RWPE2 (cell line): ENCODE measurements around the gene MRPL47.

Experiments
- ATAC-seq: fragments of 200-7000 bp; cut with Tn5 transposase; 3 replicates; pipeline ENCODE4 v1.9.1; 2021; ENCODE audit warnings: low read depth
- DNase-seq: peaks from one replicate; pipeline ENCODE4 v3.0.0-alpha.2; 2020; ENCODE audit warnings: low spot score
- H3K27ac ChIP-seq: fragments of 450-650 bp; 2 replicates; pipeline ENCODE4 v1.5.1; 2017; ENCODE audit warnings: mild to moderate bottlenecking; ENCODE audit not compliant: poor library complexity, severe bottlenecking
- H3K27me3 ChIP-seq: fragments of 250-450 bp; sonication (Bioruptor Pico); 2 replicates; pipeline ENCODE4 v1.5.1; 2021; ENCODE audit warnings: mild to moderate bottlenecking, moderate library complexity; ENCODE audit not compliant: insufficient read depth, poor library complexity, severe bottlenecking
- H3K36me3 ChIP-seq: fragments of 250-450 bp; sonication (Bioruptor Pico); 2 replicates; pipeline ENCODE4 v1.5.1; 2020; ENCODE audit warnings: low read depth, mild to moderate bottlenecking, moderate library complexity
- H3K4me1 ChIP-seq: fragments of 250-450 bp; sonication (Bioruptor Pico); 2 replicates; pipeline ENCODE4 v1.5.1; 2021; ENCODE audit warnings: mild to moderate bottlenecking, moderate library complexity; ENCODE audit not compliant: insufficient read depth, poor library complexity, severe bottlenecking
- H3K4me3 ChIP-seq: fragments of 250-450 bp; sonication (Bioruptor Pico); 2 replicates; pipeline ENCODE4 v1.5.1; 2021; ENCODE audit warnings: mild to moderate bottlenecking, moderate library complexity; ENCODE audit not compliant: severe bottlenecking
- H3K9me3 ChIP-seq: fragments of 250-450 bp; sonication (Bioruptor Pico); 2 replicates; pipeline ENCODE4 v1.5.1; 2021; ENCODE audit warnings: mild to moderate bottlenecking, moderate library complexity; ENCODE audit not compliant: severe bottlenecking
- CTCF ChIP-seq: fragments of 450-650 bp; IDR thresholded peaks from one replicate; pipeline ENCODE4 v1.5.1; 2017; ENCODE audit warnings: mild to moderate bottlenecking, moderate library complexity; ENCODE audit not compliant: poor library complexity, severe bottlenecking

MRPL47 gene

GRCh38 chr3:179608931-179609720, 4.7 kb upstream of the MRPL47 start:
- no peak for DNase-seq
- ATAC-seq, result no peak
- no peaks in the 10 kb centered on the region for H3K9me3 ChIP-seq
- no peak overlapping the region for H3K27ac ChIP-seq
- peaks cover 6% of the 10 kb centered on the region for H3K4me1 ChIP-seq
- H3K36me3 ChIP-seq, result peaks cover 42% of the 10 kb centered on the region
- no peak overlapping the region for H3K4me3 ChIP-seq
- no peaks in the 10 kb centered on the region for H3K27me3 ChIP-seq
- no peak for TF ChIP-seq CTCF

GRCh38 chr3:179606534-179607085, 2.2 kb upstream of the MRPL47 start:
- TF ChIP-seq CTCF, result no peak
- ATAC-seq (no peak), DNase-seq (no peak)
- H3K4me1 ChIP-seq, result no peaks in the 10 kb centered on the region
- no peak overlapping the region for H3K27ac ChIP-seq
- peaks cover 48% of the 10 kb centered on the region for H3K36me3 ChIP-seq
- H3K4me3 ChIP-seq, result no peak overlapping the region
- no peaks in the 10 kb centered on the region for H3K9me3 ChIP-seq
- H3K27me3 ChIP-seq, result no peaks in the 10 kb centered on the region

GRCh38 chr3:179603831-179604230, 607 bp downstream of the MRPL47 start:
- Histone ChIP-seq H3K36me3 (peaks cover 58% of the 10 kb centered on the region), H3K4me3 (peak overlapping the region; percentile 82), H3K27ac (peak overlapping the region; percentile 26), H3K4me1 (no peaks in the 10 kb centered on the region), H3K27me3 (no peaks in the 10 kb centered on the region), H3K9me3 (no peaks in the 10 kb centered on the region)
- ATAC-seq, result no peak
- no peak for DNase-seq
- no peak for TF ChIP-seq CTCF

DNA sequence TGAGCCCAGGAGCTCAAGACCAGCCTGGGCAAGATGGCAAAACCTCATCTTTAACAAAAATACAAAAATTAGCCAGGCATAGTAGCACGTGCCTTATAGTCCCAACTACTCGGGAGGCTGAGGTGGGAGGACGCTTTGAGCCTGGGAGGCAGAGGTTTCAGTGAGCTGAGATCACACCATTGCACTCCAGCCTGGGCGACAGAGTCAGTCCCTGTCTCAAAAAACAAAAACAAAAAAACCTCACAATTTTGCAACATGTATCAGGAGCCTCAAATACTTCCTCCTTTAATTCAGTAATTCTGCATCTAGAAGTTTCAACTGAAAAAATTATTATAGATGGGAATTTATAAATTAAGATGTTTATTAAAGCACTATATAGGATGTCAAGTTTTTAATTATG, 1.1 kb downstream of the MRPL47 start:
- no peak for ATAC-seq
- Histone ChIP-seq H3K27me3 (no peaks in the 10 kb centered on the region), H3K36me3 (peaks cover 63% of the 10 kb centered on the region), H3K4me3 (peak overlapping the region; percentile 82), H3K27ac (no peak overlapping the region), H3K9me3 (no peaks in the 10 kb centered on the region), H3K4me1 (no peaks in the 10 kb centered on the region)
- DNase-seq, result no peak
- TF ChIP-seq CTCF, result no peak

- ATAC-seq, result no peak
- H3K9me3 ChIP-seq, result no peaks in the 10 kb centered on the region
- no peak for DNase-seq
- H3K4me1 ChIP-seq, result no peaks in the 10 kb centered on the region
- TF ChIP-seq CTCF, result no peak
- no peak overlapping the region for H3K27ac ChIP-seq
- no peak overlapping the region for H3K4me3 ChIP-seq
- H3K27me3 ChIP-seq, result no peaks in the 10 kb centered on the region
- H3K36me3 ChIP-seq, result peaks cover 83% of the 10 kb centered on the region
Observed at GRCh38 chr3:179599531-179599930, 4.9 kb downstream of the MRPL47 start.
